ENCODE measurements around the gene CRISPLD2.
"Not testable (repeated sequence)": the region's sequence is repeated elsewhere in the genome, so short reads cannot be mapped to it uniquely, and the experiment has no call there.

The CRISPLD2 gene

GRCh38 chr16:84839956-84840355 lies 20.2 kb downstream of the CRISPLD2 start:
- DNase-seq (ENCODE audit: low read depth, low spot score) = peak; percentile 94

GRCh38 chr16:84840687-84841627 lies 21.2 kb downstream of the CRISPLD2 start:
- DNase-seq (ENCODE audit: low read depth, low spot score) = peak; percentile 37

- peak; percentile 53 for DNase-seq (ENCODE audit: low read depth, low spot score)
Observed at GRCh38 chr16:84841787-84842300, 22.1 kb downstream of the CRISPLD2 start.

GRCh38 chr16:84842516-84843148 lies 22.8 kb downstream of the CRISPLD2 start:
- DNase-seq (ENCODE audit: low read depth, low spot score) = no peak

- no peak for DNase-seq (ENCODE audit: low read depth, low spot score)
Observed at GRCh38 chr16:84843149-84844048, 23.6 kb downstream of the CRISPLD2 start.

GRCh38 chr16:84844049-84844350 lies 24.2 kb downstream of the CRISPLD2 start:
- DNase-seq (ENCODE audit: low read depth, low spot score) = no peak

GRCh38 chr16:84844559-84845495 lies 25.0 kb downstream of the CRISPLD2 start:
- DNase-seq (ENCODE audit: low read depth, low spot score) = no peak

- DNase-seq (ENCODE audit: low read depth, low spot score) = no peak
Observed at GRCh38 chr16:84845496-84846002, 25.8 kb downstream of the CRISPLD2 start.

- DNase-seq (ENCODE audit: low read depth, low spot score) = peak; percentile 53
Observed at GRCh38 chr16:84847564-84848355, 28.0 kb downstream of the CRISPLD2 start.

- DNase-seq (ENCODE audit: low read depth, low spot score) = no peak
Observed at GRCh38 chr16:84848986-84849634, 29.3 kb downstream of the CRISPLD2 start.

- no peak for DNase-seq (ENCODE audit: low read depth, low spot score)
Observed at GRCh38 chr16:84849751-84850150, 30.0 kb downstream of the CRISPLD2 start.

GRCh38 chr16:84850714-84851113 lies 30.9 kb downstream of the CRISPLD2 start:
- no peak for DNase-seq (ENCODE audit: low read depth, low spot score)

- peak; percentile 99 for DNase-seq (ENCODE audit: low read depth, low spot score)
Observed at GRCh38 chr16:84851192-84852127, 31.7 kb downstream of the CRISPLD2 start.

- no peak for DNase-seq (ENCODE audit: low read depth, low spot score)
Observed at GRCh38 chr16:84853534-84853933, 33.7 kb downstream of the CRISPLD2 start.

- DNase-seq (ENCODE audit: low read depth, low spot score) = peak; percentile 46
Observed at GRCh38 chr16:84854759-84855158, 35.0 kb downstream of the CRISPLD2 start.

GRCh38 chr16:84855435-84856202 lies 35.8 kb downstream of the CRISPLD2 start:
- DNase-seq (ENCODE audit: low read depth, low spot score) = not testable (repeated sequence)

GRCh38 chr16:84856203-84856581 lies 36.4 kb downstream of the CRISPLD2 start:
- not testable (repeated sequence) for DNase-seq (ENCODE audit: low read depth, low spot score)

Data from astrocyte of the hippocampus (primary cell).